ENCODE measurements around the gene EPB41L5.
"Not testable (repeated sequence)": the region's sequence is repeated elsewhere in the genome, so short reads cannot be mapped to it uniquely, and the experiment has no call there.

EPB41L5 gene

GRCh38 chr2:120012771-120013596 lies at the start of gene EPB41L5:
EPB41L5 (plus strand) TSS chr2:120013077; CDS start chr2:120019085, 6,008 bp downstream.
- Histone ChIP-seq H3K27ac (peak within 1 kb of the TSS; percentile 11 to 97 (median 77)), H3K4me3 (peak within 1 kb of the TSS; percentile 71 to 89 (median 77))

GRCh38 chr2:119981896-119982295 lies 31.0 kb upstream of the EPB41L5 start:
- no peak overlapping the region for H3K27ac ChIP-seq
- no peak overlapping the region for H3K4me3 ChIP-seq

GRCh38 chr2:119982506-119982905 lies 30.4 kb upstream of the EPB41L5 start:
- H3K27ac ChIP-seq = no peak overlapping the region
- H3K4me3 ChIP-seq = no peak overlapping the region

GRCh38 chr2:119983108-119983507 lies 29.8 kb upstream of the EPB41L5 start:
- H3K4me3 ChIP-seq = no peak overlapping the region
- no peak overlapping the region for H3K27ac ChIP-seq

- Histone ChIP-seq H3K4me3 (no peak overlapping the region), H3K27ac (no peak overlapping the region)
Measured at GRCh38 chr2:119996148-119996547, 16.7 kb upstream of the EPB41L5 start.

GRCh38 chr2:119996896-119997891 lies 15.7 kb upstream of the EPB41L5 start:
- not testable (repeated sequence) for H3K4me3 ChIP-seq

GRCh38 chr2:120001471-120001870 lies 11.4 kb upstream of the EPB41L5 start:
- Histone ChIP-seq H3K4me3 (no peak overlapping the region), H3K27ac (no peak overlapping the region)

More at GRCh38 chr2:119996896-119997891, 15.7 kb upstream of the EPB41L5 start:
- not testable (repeated sequence) for H3K27ac ChIP-seq

GRCh38 chr2:120004254-120004653 lies 8.6 kb upstream of the EPB41L5 start:
- H3K27ac ChIP-seq = no peak overlapping the region
- H3K4me3 ChIP-seq = no peak overlapping the region

- no peak overlapping the region for H3K4me3 ChIP-seq
- H3K27ac ChIP-seq = no peak overlapping the region
Measured at GRCh38 chr2:120005834-120006521, 6.9 kb upstream of the EPB41L5 start.

- Histone ChIP-seq H3K4me3 (no peak overlapping the region), H3K27ac (no peak overlapping the region)
Measured at GRCh38 chr2:120007851-120008250, 5.0 kb upstream of the EPB41L5 start.

GRCh38 chr2:120012363-120012762 lies 514 bp upstream of the EPB41L5 start:
- H3K27ac ChIP-seq = peak overlapping the region in 16 of 21 experiments; percentile 11 to 97 (median 81)
- peak overlapping the region; percentile 71 to 89 (median 77) for H3K4me3 ChIP-seq

GRCh38 chr2:120013597-120014223 lies 833 bp downstream of the EPB41L5 start:
- Histone ChIP-seq H3K27ac (peak overlapping the region in 18 of 21 experiments; percentile 11 to 97 (median 80)), H3K4me3 (peak overlapping the region; percentile 71 to 89 (median 77))

GRCh38 chr2:120014226-120014980 lies 1.5 kb downstream of the EPB41L5 start:
- H3K27ac ChIP-seq = no peak overlapping the region

GRCh38 chr2:120016800-120017199 lies 3.9 kb downstream of the EPB41L5 start:
- Histone ChIP-seq H3K4me3 (no peak overlapping the region), H3K27ac (no peak overlapping the region)

More at GRCh38 chr2:120014226-120014980, 1.5 kb downstream of the EPB41L5 start:
- H3K4me3 ChIP-seq = no peak overlapping the region

GRCh38 chr2:120017201-120017600 lies 4.3 kb downstream of the EPB41L5 start:
- Histone ChIP-seq H3K4me3 (no peak overlapping the region), H3K27ac (no peak overlapping the region)

GRCh38 chr2:120018549-120018948 lies 5.7 kb downstream of the EPB41L5 start:
- Histone ChIP-seq H3K27ac (no peak overlapping the region), H3K4me3 (no peak overlapping the region)

GRCh38 chr2:120020554-120020953 lies 7.7 kb downstream of the EPB41L5 start:
- H3K4me3 ChIP-seq = no peak overlapping the region
- H3K27ac ChIP-seq = no peak overlapping the region

- not testable (repeated sequence) for H3K4me3 ChIP-seq, H3K27ac ChIP-seq
Measured at GRCh38 chr2:120022505-120022904, 9.6 kb downstream of the EPB41L5 start.
